ENCODE results near the gene LOX.
"Not testable (repeated sequence)": the region's sequence is repeated elsewhere in the genome, so short reads cannot be mapped to it uniquely, and the experiment has no call there.

The LOX gene

DNA sequence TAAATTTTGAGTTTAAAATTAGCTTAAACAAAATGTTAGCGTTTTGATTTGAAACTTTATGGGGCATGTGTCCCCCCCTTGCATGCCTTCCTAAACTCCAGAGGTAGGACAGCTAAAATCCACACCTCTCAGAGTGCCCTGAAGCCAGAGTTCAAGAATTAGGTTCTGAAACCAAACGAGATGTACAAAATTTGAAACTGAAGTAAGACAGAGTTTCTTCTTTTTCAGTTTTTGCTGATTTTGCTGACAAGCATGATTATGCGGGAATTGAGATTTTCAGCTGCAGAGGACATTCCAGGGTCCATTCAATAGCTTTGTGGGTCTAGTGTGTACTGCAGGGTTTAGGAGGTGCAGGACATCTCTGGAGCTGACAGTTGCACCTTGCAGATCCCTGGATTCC lies 17.1 kb upstream of the LOX start:
- DNase-seq = no peak

DNA sequence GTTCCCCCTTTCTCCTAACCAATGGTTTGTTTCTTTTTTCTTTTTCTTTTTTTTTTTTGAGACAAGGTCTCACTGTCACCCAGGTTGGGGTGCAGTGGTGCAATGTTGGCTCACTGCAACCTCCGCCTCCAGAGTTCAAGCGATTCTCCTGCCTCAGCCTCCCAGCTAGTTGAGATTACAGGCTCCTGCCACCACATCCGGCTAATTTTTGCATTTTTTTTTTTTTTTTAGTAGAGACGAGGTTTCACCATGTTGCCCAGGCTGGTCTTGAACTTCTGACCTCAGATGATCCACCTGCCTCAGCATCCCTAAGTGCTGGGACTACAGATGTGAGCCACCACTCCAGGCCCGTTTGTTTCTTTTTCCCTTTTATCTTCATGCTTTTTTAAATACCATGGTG lies 16.2 kb upstream of the LOX start:
- not testable (repeated sequence) for DNase-seq

GRCh38 chr5:122093415-122094180 lies 15.5 kb upstream of the LOX start:
- DNase-seq = no peak

DNA sequence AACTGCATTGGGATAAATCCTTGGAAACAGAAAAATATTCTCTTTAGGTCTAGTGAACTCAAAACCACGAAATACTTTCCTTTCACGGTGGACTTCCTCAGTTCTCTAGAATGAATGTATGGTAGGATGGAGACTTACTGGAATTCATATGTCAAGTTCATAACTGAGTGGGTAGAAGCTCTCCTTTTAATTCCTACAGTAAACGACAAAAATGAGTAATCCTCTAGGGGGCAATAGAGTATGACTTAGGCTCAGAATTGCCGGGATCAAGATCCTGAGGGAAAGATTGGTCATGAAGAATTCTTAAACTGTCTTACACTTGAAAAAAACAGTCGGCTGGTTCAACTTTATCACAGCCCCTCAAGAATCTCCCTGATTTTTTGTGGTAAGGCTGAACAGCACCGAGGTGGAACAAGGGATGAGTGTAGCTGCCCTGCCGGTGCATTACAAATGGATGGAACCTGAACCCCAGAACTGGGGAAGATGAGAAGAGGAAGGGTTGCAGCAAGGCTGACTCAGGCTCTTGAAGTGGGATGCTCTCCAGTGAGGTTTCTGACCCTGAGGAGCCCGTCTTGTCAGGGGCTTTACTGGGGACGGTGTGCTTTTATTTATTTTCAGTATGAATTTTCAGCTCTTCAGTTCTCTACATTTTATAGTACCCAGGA lies 14.0 kb upstream of the LOX start:
- DNase-seq = no peak

GRCh38 chr5:122089096-122090013 lies 11.3 kb upstream of the LOX start:
- DNase-seq = no peak

DNA sequence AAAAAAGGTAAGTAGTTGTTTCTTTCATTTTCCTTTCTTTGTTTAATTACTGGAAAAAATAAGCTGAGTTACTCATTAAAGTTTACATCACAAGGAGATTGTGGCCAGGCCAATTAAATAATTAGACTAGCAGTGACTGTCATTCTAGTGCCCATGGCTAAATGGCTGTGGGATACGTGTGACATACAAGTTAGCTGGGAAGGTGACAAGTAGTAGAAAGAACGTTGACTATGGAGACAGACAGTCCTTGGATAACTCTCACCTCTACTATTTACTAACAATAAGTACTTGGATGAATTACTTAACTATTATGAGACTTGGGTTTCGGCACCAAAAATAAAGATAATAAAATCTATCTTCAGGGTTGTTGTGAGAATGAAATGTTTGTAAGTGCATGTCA lies 7.0 kb upstream of the LOX start:
- no peak for DNase-seq

DNA sequence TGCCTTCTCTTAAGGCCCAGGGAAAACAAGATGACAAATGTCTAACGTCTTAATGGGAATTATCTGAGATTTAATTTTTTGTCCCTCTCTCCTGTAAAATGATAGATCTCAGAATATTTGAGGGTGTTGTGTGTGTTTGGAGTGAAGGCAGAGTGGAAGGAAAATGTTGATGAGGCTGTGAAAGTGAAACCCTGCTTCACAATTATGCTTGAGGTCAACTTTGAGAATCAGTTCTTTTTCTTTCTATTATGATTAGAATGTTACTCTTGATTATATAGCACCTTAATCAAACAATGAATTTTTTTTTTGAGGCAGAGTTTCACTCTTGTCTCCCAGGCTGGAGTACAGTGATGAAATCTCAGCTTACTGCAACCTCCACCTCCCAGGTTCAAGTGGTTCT lies 5.5 kb upstream of the LOX start:
- no peak for DNase-seq

DNA sequence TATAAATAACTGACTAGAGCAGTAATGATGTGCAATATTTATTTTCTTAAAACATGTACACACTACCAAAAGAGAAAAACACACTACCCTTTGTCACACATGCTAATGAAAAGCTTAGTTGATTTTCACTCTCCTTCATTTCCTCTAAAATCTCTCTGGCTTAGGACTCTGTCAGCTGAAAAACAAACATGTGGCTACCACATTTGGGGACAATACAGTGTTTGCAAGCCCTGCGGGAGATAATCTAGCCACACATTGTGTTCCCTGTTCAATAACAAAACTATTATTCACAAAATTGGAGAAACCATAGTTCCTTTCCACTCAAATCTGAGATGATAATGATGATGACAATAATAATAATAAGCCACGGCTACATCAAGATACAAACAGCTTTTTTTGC lies 3.5 kb upstream of the LOX start:
- DNase-seq = no peak

GRCh38 chr5:122077366-122078115 lies 518 bp downstream of the LOX start:
- no peak for DNase-seq

DNA sequence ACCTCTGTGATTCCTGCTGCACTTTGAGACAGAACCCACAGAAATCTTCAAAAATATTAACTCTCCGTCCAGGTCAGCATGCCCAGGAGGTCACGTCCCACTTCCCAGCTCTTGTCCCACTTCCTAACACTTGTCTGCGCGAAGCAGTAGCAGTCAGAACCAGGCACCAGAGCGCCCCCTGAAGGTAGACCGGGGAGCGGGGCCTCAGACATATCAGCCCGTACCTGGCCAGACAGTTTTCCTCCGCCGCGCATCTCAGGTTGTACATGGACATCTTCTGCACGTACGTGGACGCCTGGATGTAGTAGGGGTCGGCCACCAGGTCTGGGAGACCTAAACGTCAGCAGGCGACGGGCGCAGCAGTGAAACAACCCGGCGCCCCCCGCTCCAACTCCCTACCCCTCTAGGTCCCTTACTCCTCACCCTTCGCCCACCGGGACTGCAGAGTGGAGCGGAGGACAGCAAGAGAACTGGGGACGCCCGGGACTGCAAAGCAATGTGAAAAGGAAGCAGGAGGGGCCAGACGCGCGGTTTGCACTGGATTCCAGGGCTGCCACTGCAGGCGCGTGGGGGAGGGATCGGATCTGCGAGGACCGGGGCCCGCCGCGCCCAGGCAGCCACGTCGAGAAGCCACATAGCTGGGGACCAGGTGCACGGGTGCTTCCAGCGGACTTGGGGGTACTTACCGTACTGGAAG lies 1.2 kb downstream of the LOX start:
- DNase-seq = no peak

- DNase-seq = no peak
These were observed 2.0 kb downstream of the LOX start for GRCh38 chr5:122076050-122076461.

DNA sequence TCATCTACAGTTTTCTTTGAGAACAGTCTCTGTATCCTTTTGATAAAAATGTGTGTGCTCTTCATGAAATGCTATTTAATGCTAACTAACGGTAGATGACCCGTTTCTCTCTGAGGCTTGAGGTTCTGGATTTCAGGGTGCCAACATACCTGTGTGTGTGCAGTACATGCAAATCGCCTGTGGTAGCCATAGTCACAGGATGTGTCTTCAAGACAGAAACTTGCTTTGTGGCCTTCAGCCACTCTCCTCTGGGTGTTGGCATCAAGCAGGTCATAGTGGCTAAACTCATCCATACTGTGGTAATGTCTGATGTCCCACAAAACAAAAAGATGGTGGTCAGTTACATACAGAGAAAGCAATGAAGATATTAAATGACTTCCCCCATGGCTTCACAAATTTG lies 4.2 kb downstream of the LOX start:
- no peak for DNase-seq

DNA sequence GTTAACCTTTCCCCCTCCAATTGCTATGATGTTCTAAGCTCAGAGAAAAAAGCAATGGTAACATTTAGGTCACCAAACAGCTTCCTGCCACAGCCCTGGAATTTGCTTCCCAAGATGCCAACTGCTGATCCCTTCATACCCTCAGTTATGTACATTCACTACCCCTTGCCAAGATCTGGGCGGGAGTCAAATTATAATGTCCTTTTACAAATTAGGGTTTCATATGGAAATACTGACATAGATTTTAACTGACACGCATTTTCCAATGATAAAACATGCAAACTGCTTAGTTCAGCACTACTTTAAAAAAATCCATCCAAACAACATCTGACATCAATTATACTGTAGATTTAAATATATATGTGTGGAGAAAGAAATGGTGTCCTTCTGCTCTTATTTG lies 5.0 kb downstream of the LOX start:
- DNase-seq = no peak

DNA sequence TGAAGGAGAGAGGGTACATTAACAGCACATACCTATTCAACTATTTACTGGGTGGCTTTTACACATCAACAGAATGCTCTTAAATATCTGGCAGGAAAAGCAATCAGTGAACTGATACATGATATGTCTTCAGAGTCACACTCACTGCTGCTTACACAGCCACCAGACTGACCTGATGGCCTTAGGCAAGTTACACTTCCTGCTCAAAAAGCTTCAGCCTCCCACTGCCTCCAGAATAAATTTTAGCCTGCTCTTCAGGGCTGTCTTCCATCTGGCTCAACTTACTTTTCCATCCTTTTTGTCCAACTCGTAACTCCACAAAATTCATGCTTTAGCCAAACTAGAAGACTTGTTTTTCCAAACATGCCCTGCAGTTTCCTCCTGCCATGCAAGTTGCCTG lies 10.7 kb downstream of the LOX start:
- no peak for DNase-seq

DNA sequence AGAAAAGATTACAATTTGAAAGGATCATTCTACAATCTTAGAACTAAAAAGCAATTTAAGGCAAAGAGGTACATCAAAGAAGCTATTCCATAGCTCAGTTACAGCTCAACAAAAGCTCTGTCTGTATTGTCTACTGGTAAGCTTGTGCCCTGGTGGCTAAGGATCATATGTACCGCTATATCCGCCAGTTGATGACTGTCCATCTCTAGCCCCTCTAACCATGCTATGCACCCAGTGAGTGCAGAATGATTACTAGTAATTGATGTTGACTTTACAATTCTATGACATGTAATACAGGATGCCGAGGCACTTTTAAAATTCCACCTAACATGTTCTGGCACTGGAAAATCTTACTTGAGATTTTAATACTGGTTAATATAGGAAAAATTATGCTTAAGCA lies 13.1 kb downstream of the LOX start:
- DNase-seq = no peak

GRCh38 chr5:122063836-122064235 lies 14.2 kb downstream of the LOX start:
- DNase-seq = no peak

DNA sequence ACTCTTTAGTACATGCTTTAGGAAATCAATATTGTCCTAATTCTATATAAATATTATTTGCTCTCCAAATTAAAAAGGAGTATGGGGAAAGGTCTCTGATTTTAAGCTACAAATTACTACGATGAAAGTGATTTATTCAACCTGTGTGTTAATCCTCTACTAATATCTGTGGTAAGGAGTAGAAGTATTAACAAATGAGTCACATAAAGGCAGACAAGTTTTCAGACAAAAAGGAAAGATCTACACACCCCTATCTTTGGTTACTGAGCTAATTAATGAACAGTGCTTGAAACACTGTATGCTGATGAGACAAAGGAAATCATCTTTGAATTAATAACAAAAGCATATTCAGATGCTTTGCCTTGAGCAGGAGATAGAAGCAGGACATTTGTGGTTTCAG lies 15.9 kb downstream of the LOX start:
- no peak for DNase-seq

DNA sequence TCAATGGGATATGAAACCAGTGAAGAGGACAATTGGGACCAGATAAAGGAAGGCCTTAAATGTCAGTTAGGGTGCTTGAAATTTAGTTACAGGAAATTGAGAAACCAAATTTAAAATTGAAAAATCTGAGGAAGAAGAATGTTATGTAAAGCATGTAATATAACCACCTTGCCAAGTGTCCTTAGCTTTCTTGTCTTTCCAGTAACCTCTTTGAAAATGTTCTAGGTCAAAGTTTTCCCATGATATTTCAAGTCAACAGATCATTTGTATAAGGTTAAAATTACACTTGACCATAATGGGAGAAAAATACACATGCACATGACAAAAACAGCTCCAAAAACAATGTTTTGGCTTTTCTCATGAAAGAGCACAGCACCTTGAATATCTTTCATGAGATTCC lies 21.1 kb downstream of the LOX start:
- DNase-seq = no peak

DNA sequence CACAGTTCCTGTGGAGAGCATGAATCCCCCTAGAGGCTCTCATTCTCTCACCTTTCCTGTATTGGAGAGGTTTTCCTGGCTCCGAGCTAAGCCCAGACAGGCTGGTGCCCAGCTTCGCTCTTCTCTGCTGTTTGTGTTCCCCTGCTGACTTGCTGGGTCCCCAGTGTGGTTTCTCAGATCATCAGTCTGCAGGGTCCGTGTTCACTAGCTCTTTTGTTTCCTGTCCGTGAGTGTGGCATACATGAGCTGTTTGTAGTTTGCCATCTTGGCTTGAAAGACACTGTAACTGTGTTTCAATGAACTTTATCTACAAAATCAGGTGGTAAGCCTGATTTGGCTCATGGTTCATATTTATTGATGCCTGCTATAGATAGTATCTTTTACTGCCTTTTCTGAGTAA lies 23.8 kb downstream of the LOX start:
- no peak for DNase-seq

DNA sequence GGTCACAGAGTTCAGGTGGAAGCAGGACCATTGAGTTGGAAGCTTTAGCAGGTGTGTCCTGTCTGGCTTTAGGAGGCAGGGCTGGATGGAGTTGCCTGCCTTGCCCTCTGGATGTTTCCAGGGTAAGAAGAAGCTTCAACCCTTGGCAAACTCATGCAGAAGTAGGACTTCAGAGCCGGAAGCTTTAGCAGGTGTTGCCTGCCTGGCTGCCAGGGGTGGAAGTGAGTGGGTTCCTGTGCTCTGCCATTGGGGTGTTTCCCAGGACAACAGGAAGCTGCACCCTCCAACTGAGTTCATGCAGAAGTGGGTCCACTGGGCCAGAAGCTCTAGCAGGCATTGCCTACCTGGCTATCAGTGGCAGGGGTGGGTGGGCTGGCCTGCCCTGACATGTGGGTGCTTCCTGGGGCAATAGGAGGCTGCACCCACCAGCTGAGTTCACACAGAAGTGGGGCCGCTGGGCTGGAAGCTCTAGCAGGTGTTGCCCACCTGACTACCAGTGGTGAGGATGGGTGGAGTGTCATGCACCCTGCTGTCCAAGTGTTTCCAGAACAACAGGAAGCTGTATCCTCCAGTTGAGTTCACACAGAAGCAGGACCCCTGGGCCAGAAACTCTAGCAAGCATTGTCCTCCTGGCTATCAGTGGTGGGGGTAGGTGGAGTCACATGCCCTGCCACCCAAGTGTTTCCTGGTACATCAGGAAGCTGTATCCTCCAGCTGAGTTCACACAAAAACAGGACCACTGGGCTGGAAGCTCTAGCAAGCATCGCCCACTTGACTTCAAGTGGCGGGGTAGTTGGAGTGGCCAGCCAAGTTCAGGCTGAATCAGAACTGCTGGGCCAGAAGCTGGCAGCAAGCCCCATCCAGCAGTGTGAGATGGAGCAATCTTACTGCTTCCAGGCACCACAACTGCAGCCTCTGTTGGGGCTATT lies 24.6 kb downstream of the LOX start:
- DNase-seq = no peak

DNA sequence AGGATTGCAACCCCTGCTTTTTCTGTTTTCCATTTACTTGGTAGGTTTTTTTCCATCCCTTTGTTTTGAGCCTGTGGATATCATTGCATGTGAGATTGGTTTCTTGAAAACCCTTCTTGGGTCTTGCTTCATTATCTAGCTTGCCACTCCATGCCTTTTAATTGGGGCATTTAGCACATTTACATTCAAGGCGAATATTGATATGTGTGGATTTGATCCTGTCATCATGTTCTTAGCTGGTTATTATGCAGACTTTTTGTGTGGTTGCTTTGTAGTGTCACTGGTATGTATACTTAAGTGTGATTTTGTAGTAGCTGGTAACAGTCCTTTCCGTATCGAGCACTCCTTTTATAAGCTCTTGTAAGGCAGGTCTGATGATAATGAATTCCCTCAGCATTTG lies 26.5 kb downstream of the LOX start:
- no peak for DNase-seq
